Kidney (tissue), 14 donors: ENCODE measurements around the gene KRT15. TPM values are rescaled to one million over a fixed set of nuclear protein-coding genes. Genes with fewer than 3 reads are reported as not detected.
A peak's percentile ranks its signal among the peaks of the same experiment; 100 is the strongest.

ENCODE experiments used
- DNase-seq, 5 donors: peaks; one replicate each; pipeline ENCODE4 v3.0.0-alpha.2; 2013 to 2020
- FAIRE-seq: peaks from 2 replicates; lab custom pipeline; 2012; peaks lifted over from hg19 to GRCh38; lab: Jason Lieb, UNC
- H3K27ac ChIP-seq, 2 donors: one replicate each; pipeline ENCODE4 v1.7.0; 2013; ENCODE audit warnings: low read depth in 2 of 2, low read length in 2 of 2, inconsistent platforms in 1 of 2
- H3K27me3 ChIP-seq: one replicate; pipeline ENCODE4 v1.7.1; 2013; ENCODE audit warnings: low read length, inconsistent platforms; ENCODE audit not compliant: control insufficient read depth, insufficient read depth
- H3K36me3 ChIP-seq, 3 donors: one replicate each; pipeline versions ENCODE4 v1.7.0 to v1.7.1; 2013; ENCODE audit warnings: low read length in 3 of 3, control low read depth in 1 of 3, inconsistent platforms in 1 of 3; ENCODE audit not compliant: insufficient read depth in 3 of 3, control insufficient read depth in 2 of 3
- H3K4me1 ChIP-seq, 3 donors: one replicate each; pipeline versions ENCODE4 v1.7.0 to v1.7.1; 2013; ENCODE audit warnings: low read length in 3 of 3, inconsistent platforms in 1 of 3, low read depth in 1 of 3; ENCODE audit not compliant: control insufficient read depth in 2 of 3, insufficient read depth in 2 of 3
- H3K4me3 ChIP-seq, 3 donors: one replicate each; pipeline versions ENCODE4 v1.7.0 to v1.8.1; 2013; ENCODE audit warnings: low read length in 3 of 3, control low read depth in 1 of 3, inconsistent platforms in 1 of 3
- H3K9ac ChIP-seq, 3 donors: one replicate each; pipeline versions ENCODE4 v1.7.0 to v1.7.1; 2013; ENCODE audit warnings: low read length in 3 of 3, control low read depth in 1 of 3, inconsistent platforms in 1 of 3
- H3K9me3 ChIP-seq, 3 donors: one replicate each; pipeline versions ENCODE4 v1.7.0 to v1.7.1; 2013; ENCODE audit warnings: low read length in 3 of 3, control low read depth in 1 of 3, inconsistent platforms in 1 of 3; ENCODE audit not compliant: control insufficient read depth in 2 of 3, insufficient read depth in 1 of 3
- CTCF ChIP-seq: IDR thresholded peaks from 3 replicates; pipeline ENCODE4 v1.5.1; 2012; ENCODE audit warnings: mild to moderate bottlenecking, moderate library complexity, borderline replicate concordance; ENCODE audit not compliant: insufficient read depth; ENCODE audit errors: extremely low read depth
- intact Hi-C: fragments of 100-400 bp; cut with DNase I; formaldehyde crosslinking; loops from one replicate; pipeline ENCODE4 v1.11.1; 2022
- polyA plus RNA-seq: library from polyadenylated mRNA; stranded (reverse); fragments of 350-450 nt; fragmentation: Illumina TruSeq; extraction: RNeasy Lipid Tissue Mini Kit (QIAGEN cat#74804); gene quantifications from one replicate; pipeline ENCODE4 v1.2.3, GENCODE V29; 2014; ENCODE audit warnings: low read depth, low replicate concordance; ENCODE audit not compliant: insufficient read depth
- total RNA-seq: library from RNA; stranded (reverse); fragmentation: NEBNext Ultra II Directional; extraction: Animal tissue kit (Norgen Biotek cat#: 25700); gene quantifications from one replicate; pipeline ENCODE4 v1.2.1, GENCODE V29; 2021
- donor health status: control.
- donor health status: control.
- donor health status: control.
- donor health status: control.
- donor health status: control.
- donor health status: DM: yes; HTN: yes; CAD: no.
- donor health status: Normal renal cell carcinoma (clear cell type).

Gene KRT15
- total and polyA plus RNA-seq, 2 donors from 2014 or later: 0.15 to 2.8 TPM

DNA sequence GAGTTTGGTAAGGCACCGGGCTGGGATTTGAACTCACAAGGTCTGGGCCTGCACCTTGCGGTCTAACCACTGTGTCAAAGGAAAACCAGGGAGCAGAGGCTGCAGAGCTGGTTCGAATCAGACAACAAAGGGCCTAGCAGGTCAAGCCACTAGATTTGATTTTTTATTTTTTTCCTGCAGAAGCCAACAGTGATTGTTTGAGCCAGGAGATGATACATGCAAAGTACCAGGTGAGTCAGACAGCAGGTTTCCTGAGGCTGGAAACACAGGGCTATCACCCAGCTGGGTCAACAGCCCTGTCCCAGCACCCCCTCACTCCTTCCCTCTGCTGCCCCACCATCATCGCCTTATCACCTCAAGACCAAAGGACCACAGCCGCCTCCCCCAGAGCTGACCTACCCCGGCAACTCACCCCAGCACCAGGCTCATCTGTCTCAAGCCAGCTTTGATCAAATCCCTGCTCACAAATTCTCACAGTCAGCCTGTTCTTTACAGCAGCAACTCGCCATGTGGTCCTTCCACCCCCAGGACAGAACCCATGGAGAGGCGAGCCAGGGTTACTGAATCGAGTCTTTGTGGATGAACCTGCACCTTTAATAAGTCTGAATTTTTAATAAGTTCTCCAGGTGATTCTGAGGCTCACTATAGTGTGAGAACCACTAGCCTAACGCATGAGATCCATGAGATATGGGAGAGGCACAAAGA is 22.4 kb upstream of the KRT15 start:
- Histone ChIP-seq H3K4me3 (no peak overlapping the region), H3K4me1 (peaks cover 0 to 7% (median 0%) of the 10 kb centered on the region in 3 donors), H3K36me3 (no peaks in the 10 kb centered on the region), H3K27me3 (no peaks in the 10 kb centered on the region), H3K9ac (no peak overlapping the region), H3K9me3 (no peaks in the 10 kb centered on the region), H3K27ac (peak overlapping the region in 1 of 2 donors; percentile 37)
- no peak for TF ChIP-seq CTCF
- DNase-seq: no peak
- FAIRE-seq: no peak
- intact Hi-C loops: no loop called here

DNA sequence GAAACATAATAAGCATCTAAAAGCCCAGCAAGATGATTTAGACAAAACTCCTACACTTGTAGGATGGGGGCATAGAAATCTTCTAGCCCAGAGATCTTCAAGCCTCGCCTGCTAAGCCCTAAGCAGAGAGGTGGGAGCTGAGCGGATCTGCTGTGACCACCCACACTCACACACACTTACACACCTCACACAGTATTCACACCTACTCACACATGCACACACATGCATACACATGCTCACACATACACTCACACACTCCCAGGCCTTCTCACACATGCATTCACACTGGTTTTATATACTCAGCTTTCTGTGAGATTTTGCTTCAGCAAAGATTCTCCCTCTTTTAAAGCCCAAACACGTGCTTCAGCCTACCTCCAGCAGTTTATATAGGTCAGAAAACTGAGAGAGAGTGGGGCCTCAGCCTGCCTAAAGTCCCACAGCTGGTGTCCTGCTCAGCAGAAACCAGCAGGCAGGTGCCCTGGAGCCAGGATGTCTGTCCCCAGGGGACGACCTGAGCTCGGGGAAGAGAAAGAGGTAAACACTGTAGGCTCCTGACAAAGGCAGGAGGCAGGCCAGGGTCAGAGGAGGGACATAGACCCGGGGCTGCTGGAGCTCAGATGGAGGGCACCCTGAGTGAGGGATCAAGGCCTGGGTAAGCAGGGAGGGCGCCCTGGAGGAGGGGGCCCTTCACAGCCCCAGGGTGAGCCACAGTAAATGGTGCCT is 21.4 kb upstream of the KRT15 start:
- no peak for TF ChIP-seq CTCF
- Histone ChIP-seq H3K9me3 (no peaks in the 10 kb centered on the region), H3K27ac (no peak overlapping the region), H3K4me3 (no peak overlapping the region), H3K27me3 (no peaks in the 10 kb centered on the region), H3K9ac (no peak overlapping the region), H3K4me1 (peaks cover 0 to 7% (median 0%) of the 10 kb centered on the region in 3 donors), H3K36me3 (no peaks in the 10 kb centered on the region)
- no peak for FAIRE-seq
- intact Hi-C loops: no loop called here
- no peak for DNase-seq

- FAIRE-seq (no peak), DNase-seq (no peak)
- intact Hi-C loops: no loop called here
- Histone ChIP-seq H3K27ac (no peak overlapping the region), H3K9me3 (no peaks in the 10 kb centered on the region), H3K9ac (no peak overlapping the region), H3K27me3 (no peaks in the 10 kb centered on the region), H3K4me1 (no peaks in the 10 kb centered on the region), H3K36me3 (no peaks in the 10 kb centered on the region), H3K4me3 (no peak overlapping the region)
- no peak for TF ChIP-seq CTCF
Observed at GRCh38 chr17:41539071-41539492, 20.4 kb upstream of the KRT15 start.
